Measurements from ENCODE around the gene TTLL5.

GRCh38 chr14:75700295-75700694 is 39.2 kb downstream of the TTLL5 start:
- no peak for TF ChIP-seq POLR2A (IDR thresholded peaks at IDR 0.05)
- TF ChIP-seq CTCF (IDR thresholded peaks at IDR 0.05) = no peak
